Measurements from ENCODE around the gene SLC25A21.

SLC25A21 gene

GRCh38 chr14:37122288-37122687, 50.1 kb downstream of the SLC25A21 start:
- DNase-seq (ENCODE audit: extremely low read depth, low read depth), result no peak
- no peak for TF ChIP-seq CTCF (IDR thresholded peaks at IDR 0.05; ENCODE audit: low read depth, low read length)

GRCh38 chr14:37118673-37119366, 53.6 kb downstream of the SLC25A21 start:
- no peak for DNase-seq (ENCODE audit: extremely low read depth, low read depth)

GRCh38 chr14:37116933-37117849, 55.2 kb downstream of the SLC25A21 start:
- peak; percentile 77 for TF ChIP-seq CTCF (IDR thresholded peaks at IDR 0.05; ENCODE audit: low read depth, low read length)
- DNase-seq (ENCODE audit: extremely low read depth, low read depth), result peak; percentile 63

More at GRCh38 chr14:37118673-37119366, 53.6 kb downstream of the SLC25A21 start:
- TF ChIP-seq CTCF (IDR thresholded peaks at IDR 0.05; ENCODE audit: low read depth, low read length), result no peak

- TF ChIP-seq CTCF (IDR thresholded peaks at IDR 0.05; ENCODE audit: low read depth, low read length), result no peak
- DNase-seq (ENCODE audit: extremely low read depth, low read depth), result no peak
Observed at GRCh38 chr14:37115406-37115805, 57.0 kb downstream of the SLC25A21 start.

GRCh38 chr14:37114559-37114958, 57.8 kb downstream of the SLC25A21 start:
- TF ChIP-seq CTCF (IDR thresholded peaks at IDR 0.05; ENCODE audit: low read depth, low read length), result no peak

GRCh38 chr14:37114002-37114401, 58.4 kb downstream of the SLC25A21 start:
- no peak for TF ChIP-seq CTCF (IDR thresholded peaks at IDR 0.05; ENCODE audit: low read depth, low read length)
- peak; percentile 68 for DNase-seq (ENCODE audit: extremely low read depth, low read depth)

More at GRCh38 chr14:37114559-37114958, 57.8 kb downstream of the SLC25A21 start:
- no peak for DNase-seq (ENCODE audit: extremely low read depth, low read depth)

- no peak for TF ChIP-seq CTCF (IDR thresholded peaks at IDR 0.05; ENCODE audit: low read depth, low read length)
- no peak for DNase-seq (ENCODE audit: extremely low read depth, low read depth)
Observed at GRCh38 chr14:37098132-37098531, 74.3 kb downstream of the SLC25A21 start.

Measured in AG09319 (cell line).